Stomach (tissue), 4 donors: ENCODE results near the gene LPIN3.

Source experiments
- EP300 ChIP-seq: sonication (generic); formaldehyde crosslinking; IDR thresholded peaks from one replicate; pipeline ENCODE4 v1.6.1; 2017; ENCODE audit warnings: antibody characterized with exemption
- POLR2A ChIP-seq, 4 donors: fragments of 450-650 bp; IDR thresholded peaks; one replicate each; pipeline ENCODE4 v1.6.1; 2016; ENCODE audit warnings: antibody characterized with exemption in 4 of 4, control low read depth in 2 of 4, mild to moderate bottlenecking in 1 of 4, moderate library complexity in 1 of 4
- TF ChIP-seq, protein P1 (sequence below), 7 experiments: fragments of 450-650 bp in 4 of 7; fragments of 200-600 bp in 3 of 7; sonication (generic) in 3 of 7; IDR thresholded peaks; one replicate each; pipeline ENCODE4 v1.5.1; 2016 to 2019; ENCODE audit warnings: antibody characterized with exemption in 7 of 7, control low read depth in 2 of 7, mild to moderate bottlenecking in 1 of 7

DNA sequence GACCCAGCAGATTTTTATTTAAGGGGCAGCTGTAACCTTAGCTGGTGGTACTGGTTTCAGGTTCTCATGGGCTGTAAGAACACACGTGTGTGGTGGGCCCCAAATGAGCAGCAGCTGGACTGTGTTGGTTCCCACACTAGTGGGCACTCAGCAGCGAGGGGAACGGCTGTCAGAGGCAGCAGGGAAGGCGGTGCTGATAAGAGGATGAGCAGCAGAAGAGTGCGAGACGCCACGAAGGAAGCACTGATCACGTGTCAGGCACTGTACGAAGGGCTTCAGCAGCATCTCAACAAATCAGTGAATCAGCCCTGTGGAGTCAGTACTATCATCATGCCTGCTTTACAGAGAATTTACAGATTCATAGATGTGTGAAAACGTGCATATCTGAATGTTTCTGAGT, 67.0 kb downstream of the LPIN3 start:
- no peak for TF ChIP-seq EP300
- TF ChIP-seq, protein P1, sequence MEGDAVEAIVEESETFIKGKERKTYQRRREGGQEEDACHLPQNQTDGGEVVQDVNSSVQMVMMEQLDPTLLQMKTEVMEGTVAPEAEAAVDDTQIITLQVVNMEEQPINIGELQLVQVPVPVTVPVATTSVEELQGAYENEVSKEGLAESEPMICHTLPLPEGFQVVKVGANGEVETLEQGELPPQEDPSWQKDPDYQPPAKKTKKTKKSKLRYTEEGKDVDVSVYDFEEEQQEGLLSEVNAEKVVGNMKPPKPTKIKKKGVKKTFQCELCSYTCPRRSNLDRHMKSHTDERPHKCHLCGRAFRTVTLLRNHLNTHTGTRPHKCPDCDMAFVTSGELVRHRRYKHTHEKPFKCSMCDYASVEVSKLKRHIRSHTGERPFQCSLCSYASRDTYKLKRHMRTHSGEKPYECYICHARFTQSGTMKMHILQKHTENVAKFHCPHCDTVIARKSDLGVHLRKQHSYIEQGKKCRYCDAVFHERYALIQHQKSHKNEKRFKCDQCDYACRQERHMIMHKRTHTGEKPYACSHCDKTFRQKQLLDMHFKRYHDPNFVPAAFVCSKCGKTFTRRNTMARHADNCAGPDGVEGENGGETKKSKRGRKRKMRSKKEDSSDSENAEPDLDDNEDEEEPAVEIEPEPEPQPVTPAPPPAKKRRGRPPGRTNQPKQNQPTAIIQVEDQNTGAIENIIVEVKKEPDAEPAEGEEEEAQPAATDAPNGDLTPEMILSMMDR (IDR thresholded peaks at IDR 0.05), result no peak
- TF ChIP-seq POLR2A (IDR thresholded peaks at IDR 0.05), result no peak
